ENCODE data around the gene NFE2L2.

NFE2L2 gene

GRCh38 chr2:177282787-177283572 is 18.5 kb upstream of the NFE2L2 start:
- H3K36me3 ChIP-seq (replicated peaks): no peaks in the 10 kb centered on the region
- H3K4me3 ChIP-seq (ENCODE audit: low read depth, low read length): no peak overlapping the region
- no peak overlapping the region for H3K27ac ChIP-seq
- TF ChIP-seq, protein P1, sequence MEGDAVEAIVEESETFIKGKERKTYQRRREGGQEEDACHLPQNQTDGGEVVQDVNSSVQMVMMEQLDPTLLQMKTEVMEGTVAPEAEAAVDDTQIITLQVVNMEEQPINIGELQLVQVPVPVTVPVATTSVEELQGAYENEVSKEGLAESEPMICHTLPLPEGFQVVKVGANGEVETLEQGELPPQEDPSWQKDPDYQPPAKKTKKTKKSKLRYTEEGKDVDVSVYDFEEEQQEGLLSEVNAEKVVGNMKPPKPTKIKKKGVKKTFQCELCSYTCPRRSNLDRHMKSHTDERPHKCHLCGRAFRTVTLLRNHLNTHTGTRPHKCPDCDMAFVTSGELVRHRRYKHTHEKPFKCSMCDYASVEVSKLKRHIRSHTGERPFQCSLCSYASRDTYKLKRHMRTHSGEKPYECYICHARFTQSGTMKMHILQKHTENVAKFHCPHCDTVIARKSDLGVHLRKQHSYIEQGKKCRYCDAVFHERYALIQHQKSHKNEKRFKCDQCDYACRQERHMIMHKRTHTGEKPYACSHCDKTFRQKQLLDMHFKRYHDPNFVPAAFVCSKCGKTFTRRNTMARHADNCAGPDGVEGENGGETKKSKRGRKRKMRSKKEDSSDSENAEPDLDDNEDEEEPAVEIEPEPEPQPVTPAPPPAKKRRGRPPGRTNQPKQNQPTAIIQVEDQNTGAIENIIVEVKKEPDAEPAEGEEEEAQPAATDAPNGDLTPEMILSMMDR (IDR thresholded peaks at IDR 0.05; ENCODE audit: low read depth, low read length, missing control alignments): no peak
- no peak for DNase-seq
- no peaks in the 10 kb centered on the region for H3K27me3 ChIP-seq (replicated peaks)
- in situ Hi-C loops (cut with HindIII; ENCODE audit: low pct_ligation_motif_present, low sequenced_read_pairs): no loop called here

GRCh38 chr2:177282181-177282641 is 17.7 kb upstream of the NFE2L2 start:
- in situ Hi-C loops (cut with HindIII; ENCODE audit: low pct_ligation_motif_present, low sequenced_read_pairs): no loop called here
- Histone ChIP-seq H3K27ac (no peak overlapping the region), H3K4me3 (ENCODE audit: low read depth, low read length) (no peak overlapping the region), H3K36me3 (replicated peaks) (no peaks in the 10 kb centered on the region), H3K27me3 (replicated peaks) (no peaks in the 10 kb centered on the region)
- TF ChIP-seq, protein P1 (IDR thresholded peaks at IDR 0.05; ENCODE audit: low read depth, low read length, missing control alignments): no peak
- DNase-seq: no peak

DNA sequence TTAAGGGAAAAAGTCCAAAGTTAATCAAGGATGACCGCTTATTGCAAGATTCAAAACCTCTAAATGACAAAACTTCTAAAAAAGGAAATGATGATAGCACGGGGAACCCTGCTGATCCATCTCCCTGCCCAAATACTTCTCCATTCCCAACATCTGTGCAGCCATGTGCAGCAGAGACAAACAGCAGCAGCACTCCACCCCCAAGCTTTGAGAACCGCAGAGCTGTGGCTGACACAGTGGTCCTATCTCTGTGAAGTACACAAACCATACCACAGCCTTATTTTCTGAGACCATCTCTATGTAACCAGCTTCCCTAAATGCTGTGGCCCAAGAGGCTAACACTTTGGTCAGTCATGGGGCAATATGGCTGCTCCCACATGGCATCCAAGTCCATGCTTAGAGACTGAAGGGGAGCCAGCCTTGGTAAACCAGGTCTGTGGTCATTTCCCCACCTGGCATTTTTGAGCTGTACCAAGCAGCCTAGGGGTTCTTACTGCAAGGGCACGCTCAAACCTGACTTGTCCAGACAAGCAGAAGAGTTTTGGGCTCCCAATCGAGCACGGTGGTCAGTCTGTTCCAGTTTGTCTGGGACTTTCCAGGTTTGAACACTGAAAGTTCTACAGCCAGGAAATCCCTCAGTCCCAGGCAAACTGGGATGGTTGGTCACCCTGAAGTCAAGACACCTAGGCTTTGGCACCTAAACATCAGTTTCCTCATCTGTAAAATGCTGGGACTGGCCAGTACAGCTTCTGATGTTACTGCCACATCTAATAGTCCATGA is 17.1 kb upstream of the NFE2L2 start:
- Histone ChIP-seq H3K4me3 (ENCODE audit: low read depth, low read length) (no peak overlapping the region), H3K27ac (no peak overlapping the region), H3K36me3 (replicated peaks) (no peaks in the 10 kb centered on the region), H3K27me3 (replicated peaks) (no peaks in the 10 kb centered on the region)
- TF ChIP-seq, protein P1 (IDR thresholded peaks at IDR 0.05; ENCODE audit: low read depth, low read length, missing control alignments): no peak
- in situ Hi-C loops (cut with HindIII; ENCODE audit: low pct_ligation_motif_present, low sequenced_read_pairs): no loop called here
- no peak for DNase-seq

GRCh38 chr2:177279847-177280246 is 15.3 kb upstream of the NFE2L2 start:
- DNase-seq: no peak
- TF ChIP-seq, protein P1 (IDR thresholded peaks at IDR 0.05; ENCODE audit: low read depth, low read length, missing control alignments): no peak
- H3K36me3 ChIP-seq (replicated peaks): no peaks in the 10 kb centered on the region
- H3K27me3 ChIP-seq (replicated peaks): no peaks in the 10 kb centered on the region
- H3K4me3 ChIP-seq (ENCODE audit: low read depth, low read length): no peak overlapping the region
- H3K27ac ChIP-seq: no peak overlapping the region
- in situ Hi-C loops (cut with HindIII; ENCODE audit: low pct_ligation_motif_present, low sequenced_read_pairs): no loop called here

DNA sequence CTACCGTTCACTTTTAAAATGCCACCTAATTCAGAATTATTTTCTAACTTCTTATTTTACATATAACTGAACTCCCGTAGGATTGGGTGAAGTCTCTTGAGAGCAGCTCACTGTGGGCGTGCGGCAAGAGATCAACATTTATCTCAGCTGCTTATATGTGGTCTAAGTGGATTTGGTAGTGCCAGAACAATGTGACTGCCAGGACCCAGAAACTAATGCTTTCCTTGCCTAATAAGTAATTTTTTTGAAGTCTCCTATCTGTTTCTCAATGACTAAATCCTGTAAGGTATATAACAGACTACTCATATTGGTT is 11.2 kb upstream of the NFE2L2 start:
- Histone ChIP-seq H3K27ac (peak overlapping the region; percentile 34), H3K36me3 (replicated peaks) (no peaks in the 10 kb centered on the region), H3K27me3 (replicated peaks) (no peaks in the 10 kb centered on the region), H3K4me3 (ENCODE audit: low read depth, low read length) (no peak overlapping the region)
- TF ChIP-seq, protein P1 (IDR thresholded peaks at IDR 0.05; ENCODE audit: low read depth, low read length, missing control alignments): no peak
- in situ Hi-C loops (cut with HindIII; ENCODE audit: low pct_ligation_motif_present, low sequenced_read_pairs): no loop called here
- DNase-seq: peak; percentile 53
